Transverse colon (tissue), 4 donors: Measurements from ENCODE around the gene TMC3.

Experiments used
- EP300 ChIP-seq: sonication (generic); formaldehyde crosslinking; IDR thresholded peaks from one replicate; pipeline ENCODE4 v1.6.1; 2017; ENCODE audit warnings: antibody characterized with exemption, low read depth
- POLR2A ChIP-seq: fragments of 450-650 bp; IDR thresholded peaks from one replicate; pipeline ENCODE4 v1.6.1; 2016; ENCODE audit warnings: antibody characterized with exemption, mild to moderate bottlenecking, moderate library complexity
- POLR2AphosphoS5 ChIP-seq, 3 donors: sonication (generic); formaldehyde crosslinking; IDR thresholded peaks; one replicate each; pipeline ENCODE4 v1.6.1; 2016; ENCODE audit warnings: antibody characterized with exemption in 3 of 3
- TF ChIP-seq, protein P1 (sequence below), 5 experiments: fragments of 200-600 bp in 3 of 5; fragments of 450-650 bp in 2 of 5; sonication (generic) in 3 of 5; IDR thresholded peaks; 1 replicate in 2 of 5; 2 replicates in 3 of 5; pipeline ENCODE4 v1.5.1; 2016 to 2017; ENCODE audit warnings: antibody characterized with exemption in 5 of 5, inconsistent platforms in 3 of 5, mild to moderate bottlenecking in 2 of 5, moderate library complexity in 1 of 5

DNA sequence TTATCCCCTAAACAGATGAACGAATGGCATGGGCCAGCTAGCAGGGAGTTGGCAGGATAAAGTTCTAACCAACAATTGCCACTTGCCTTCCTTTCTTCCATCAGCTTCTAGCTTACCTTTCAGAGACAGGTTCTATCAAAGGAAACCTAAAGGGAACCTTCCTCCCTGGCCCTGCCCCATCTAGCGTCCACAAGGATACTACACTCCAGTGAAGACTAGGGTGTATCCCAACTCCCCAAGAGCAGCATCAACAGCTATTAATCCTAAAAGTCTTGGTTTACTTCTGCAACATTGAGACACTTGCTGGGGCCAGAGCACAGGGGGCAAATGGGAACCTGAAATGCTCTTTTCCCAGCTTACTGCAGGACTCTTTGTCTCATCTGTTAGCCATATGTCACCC is 37.0 kb upstream of the TMC3 start:
- TF ChIP-seq POLR2A (no peak), EP300 (no peak), POLR2AphosphoS5 (IDR thresholded peaks at IDR 0.05) (no peak)
- TF ChIP-seq, protein P1, sequence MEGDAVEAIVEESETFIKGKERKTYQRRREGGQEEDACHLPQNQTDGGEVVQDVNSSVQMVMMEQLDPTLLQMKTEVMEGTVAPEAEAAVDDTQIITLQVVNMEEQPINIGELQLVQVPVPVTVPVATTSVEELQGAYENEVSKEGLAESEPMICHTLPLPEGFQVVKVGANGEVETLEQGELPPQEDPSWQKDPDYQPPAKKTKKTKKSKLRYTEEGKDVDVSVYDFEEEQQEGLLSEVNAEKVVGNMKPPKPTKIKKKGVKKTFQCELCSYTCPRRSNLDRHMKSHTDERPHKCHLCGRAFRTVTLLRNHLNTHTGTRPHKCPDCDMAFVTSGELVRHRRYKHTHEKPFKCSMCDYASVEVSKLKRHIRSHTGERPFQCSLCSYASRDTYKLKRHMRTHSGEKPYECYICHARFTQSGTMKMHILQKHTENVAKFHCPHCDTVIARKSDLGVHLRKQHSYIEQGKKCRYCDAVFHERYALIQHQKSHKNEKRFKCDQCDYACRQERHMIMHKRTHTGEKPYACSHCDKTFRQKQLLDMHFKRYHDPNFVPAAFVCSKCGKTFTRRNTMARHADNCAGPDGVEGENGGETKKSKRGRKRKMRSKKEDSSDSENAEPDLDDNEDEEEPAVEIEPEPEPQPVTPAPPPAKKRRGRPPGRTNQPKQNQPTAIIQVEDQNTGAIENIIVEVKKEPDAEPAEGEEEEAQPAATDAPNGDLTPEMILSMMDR (IDR thresholded peaks at IDR 0.05): no peak
